ENCODE results near the gene GRAMD2A.

The GRAMD2A gene

DNA sequence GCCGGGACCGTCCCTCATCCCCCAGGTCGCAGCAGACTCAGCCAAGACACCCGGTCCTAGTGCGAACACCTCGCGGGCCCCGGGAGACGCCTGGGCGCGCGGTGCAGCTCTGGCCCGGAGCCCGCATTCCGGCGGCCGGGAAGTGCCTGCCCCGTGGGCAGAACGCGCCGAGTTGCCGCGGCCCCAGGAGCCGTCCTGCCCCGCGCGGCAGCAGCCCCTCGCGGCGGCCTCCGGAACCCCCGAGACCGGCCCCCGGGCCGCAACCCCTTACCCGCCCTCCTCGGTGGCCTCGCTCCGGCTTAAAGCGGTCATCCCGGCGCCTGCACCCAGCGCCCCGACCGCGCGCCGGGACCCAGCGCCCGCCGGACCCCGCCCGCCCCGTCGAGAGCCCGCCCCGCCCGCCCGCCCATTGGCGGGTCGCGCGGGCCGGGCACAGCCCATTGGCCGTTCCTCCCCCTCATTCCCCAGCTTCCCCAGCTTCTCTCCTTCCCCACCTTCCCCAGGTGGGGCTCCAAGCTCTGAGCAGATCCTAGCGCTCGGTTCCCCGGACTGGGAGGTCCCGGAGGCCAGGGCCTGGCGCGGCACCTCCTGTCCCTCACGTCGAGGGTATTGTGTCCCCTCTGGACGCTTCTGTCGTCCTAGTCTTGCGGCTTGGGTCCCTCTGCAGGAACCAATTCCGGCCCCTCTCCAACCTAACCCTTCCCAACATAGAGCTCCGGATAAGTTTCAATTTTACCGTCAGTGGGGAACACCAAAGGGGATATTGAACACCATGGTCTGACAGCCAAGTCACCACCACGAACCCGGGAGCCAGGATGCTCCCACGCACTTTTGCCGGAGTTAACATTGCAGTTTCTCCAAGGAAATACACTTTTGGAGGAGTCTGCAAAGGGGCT, at the start of gene GRAMD2A:
GRAMD2A (minus strand) TSS at position 328 of the 896 bp plus-strand sequence.
- DNase-seq, result no peak

- no peak for DNase-seq
These were observed 45.3 kb upstream of the GRAMD2A start for GRCh38 chr15:72242775-72243370.

DNA sequence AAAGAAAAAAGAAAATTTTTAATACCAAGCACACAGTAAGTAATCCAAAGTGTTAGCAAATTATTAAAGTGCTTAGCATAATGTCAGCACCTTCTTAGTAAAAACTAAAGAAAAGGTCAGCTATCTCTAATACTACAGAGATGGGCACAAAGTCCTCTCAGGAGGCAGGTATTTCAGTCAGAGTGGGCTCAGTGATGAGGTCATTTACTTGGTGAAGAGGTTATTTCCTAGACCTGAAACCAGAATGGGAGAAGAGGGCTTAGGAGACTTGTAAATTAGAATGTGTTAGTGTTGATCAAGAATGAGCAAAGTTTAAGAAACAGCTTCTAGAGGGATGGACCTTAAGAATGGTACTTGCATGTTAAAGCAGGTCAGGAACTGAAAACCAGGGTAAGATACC, 42.1 kb upstream of the GRAMD2A start:
- DNase-seq, result no peak

DNA sequence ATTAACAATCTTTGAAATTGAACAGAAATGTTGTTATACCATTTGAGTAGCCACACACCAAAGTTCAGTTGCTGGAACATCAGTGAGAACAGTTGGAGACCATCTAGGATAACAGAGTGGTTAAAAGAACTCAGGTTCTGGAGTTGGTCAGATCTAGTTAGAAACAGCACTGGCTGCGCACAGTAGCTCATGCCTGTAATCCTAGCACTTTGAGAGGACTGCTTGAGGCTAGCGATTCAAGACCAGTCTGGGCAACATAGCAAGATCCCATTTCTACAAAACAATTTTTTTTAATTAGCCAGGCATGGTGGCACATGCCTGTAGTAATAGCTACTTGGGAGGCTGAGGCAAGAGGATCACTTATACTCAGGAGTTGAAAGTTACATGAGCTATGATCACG, 41.0 kb upstream of the GRAMD2A start:
- DNase-seq, result no peak

DNA sequence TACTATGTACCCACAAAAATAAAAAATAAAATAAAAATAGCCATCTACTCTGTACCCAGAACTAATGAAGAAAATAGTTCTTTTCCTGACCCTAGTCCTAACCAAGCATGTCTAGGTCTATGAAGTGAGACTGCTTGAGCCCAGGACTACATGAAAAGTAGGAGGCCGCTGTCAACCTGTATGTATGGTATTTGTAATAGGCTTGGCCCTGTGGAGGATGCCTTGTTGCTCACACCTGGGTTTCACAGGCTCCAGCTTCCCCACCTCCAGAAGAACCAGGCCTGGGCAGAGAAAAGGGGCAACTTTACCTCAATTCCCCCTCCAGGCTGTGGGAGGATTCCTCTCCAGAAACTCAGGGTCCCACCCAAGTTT, 40.3 kb upstream of the GRAMD2A start:
- DNase-seq, result no peak

DNA sequence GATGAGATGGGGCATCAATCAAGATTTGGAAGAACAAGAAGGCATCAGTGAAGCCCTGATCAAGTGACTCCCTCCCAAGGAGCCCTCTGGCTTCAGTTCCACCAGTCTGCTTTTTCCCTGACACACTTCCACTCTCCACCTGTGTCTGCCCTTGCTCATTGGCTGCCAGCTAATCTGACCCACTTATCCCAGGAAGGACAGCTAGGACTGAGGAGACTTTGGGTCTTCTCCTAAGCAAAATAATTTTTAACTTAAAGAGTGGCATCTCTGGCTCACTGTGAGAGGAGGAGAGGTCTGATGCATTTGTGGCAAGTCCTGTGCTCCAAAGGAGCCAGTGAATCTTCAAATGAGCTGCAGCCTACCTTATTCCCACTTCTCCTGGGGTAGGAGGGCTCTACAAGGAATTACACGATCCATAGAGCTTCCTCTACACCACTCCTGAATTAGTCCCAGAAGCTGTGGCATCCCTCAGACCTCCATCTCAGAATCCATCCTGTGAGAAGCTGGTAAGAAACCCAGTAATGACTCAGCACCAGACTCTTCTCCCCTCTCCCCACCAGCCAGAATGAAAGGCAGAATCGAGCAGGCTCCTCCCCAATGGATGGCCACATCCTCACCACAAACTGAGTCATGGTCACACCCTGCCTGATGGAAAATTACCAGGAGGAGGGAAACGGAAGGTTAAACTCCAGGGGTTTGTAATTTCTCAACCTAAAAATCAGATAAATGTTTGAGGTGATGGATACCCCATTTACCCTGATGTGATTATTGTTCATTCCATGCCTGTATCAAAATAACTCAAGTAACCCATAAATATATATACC, 39.7 kb upstream of the GRAMD2A start:
- peak; percentile 87 to 98 for DNase-seq

DNA sequence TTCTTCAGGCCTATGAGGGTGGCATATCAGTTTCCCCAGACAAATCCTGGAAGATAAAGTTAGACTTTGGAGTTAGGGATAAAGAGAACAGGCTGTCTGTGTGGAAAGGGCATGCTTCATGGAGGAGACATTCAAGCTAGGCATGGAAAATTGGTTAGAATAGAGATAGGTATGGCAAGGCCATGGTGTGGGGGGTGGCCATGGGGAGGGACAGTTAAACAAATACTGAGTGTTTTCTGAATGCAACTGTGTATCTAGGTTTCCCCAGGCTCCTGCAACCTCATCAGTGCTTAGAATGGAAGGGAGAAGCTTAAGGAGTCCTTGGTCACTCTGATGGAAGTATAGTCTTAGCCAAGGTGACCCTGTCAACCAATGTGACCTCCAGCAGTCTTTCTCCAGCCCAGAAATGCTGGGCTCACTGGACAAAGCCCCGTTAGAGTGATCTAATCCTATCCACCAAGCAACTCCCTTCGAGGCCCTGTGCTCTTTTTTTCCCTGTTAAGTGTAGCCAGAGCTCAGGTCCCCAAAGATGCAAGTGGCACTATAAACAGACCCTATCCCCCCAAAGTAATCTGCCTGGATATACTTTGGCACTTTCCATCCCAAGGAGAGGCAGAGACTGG, 38.9 kb upstream of the GRAMD2A start:
- DNase-seq, result no peak

GRCh38 chr15:72235298-72235697, 37.7 kb upstream of the GRAMD2A start:
- DNase-seq, result no peak

- DNase-seq, result no peak
These were observed 36.2 kb upstream of the GRAMD2A start for GRCh38 chr15:72233769-72234168.

DNA sequence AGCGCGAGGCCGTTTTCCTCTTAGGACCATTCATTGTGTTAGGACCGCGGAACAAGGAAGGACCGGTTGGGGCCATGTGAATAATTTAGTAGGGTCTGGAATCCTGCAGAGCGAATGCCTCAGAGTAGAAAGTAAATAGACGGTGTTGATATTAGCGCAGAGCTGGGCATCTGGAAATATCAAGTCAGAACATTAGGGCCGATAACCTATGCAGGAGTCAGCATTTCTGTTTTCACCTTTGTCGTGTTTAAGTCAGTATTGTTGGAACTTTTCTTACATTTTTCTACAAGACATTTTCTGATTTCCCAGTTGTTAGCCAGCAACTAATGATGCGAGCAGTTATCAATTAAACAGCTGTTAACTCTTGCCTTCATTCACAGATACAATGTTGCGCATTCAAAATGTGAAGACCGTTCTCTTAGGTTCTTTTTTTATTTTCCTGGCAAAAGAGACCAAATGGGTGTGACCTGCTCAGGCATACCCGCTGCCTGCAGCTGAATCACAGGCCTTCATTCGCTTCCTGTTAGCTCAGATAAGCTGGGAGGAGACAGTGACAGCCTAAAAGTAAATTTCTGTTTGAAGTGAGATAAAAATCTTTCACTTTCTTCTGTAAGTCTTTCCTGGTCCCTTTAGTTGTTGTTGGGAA, 34.4 kb upstream of the GRAMD2A start:
- peak; percentile 56 to 79 for DNase-seq

DNA sequence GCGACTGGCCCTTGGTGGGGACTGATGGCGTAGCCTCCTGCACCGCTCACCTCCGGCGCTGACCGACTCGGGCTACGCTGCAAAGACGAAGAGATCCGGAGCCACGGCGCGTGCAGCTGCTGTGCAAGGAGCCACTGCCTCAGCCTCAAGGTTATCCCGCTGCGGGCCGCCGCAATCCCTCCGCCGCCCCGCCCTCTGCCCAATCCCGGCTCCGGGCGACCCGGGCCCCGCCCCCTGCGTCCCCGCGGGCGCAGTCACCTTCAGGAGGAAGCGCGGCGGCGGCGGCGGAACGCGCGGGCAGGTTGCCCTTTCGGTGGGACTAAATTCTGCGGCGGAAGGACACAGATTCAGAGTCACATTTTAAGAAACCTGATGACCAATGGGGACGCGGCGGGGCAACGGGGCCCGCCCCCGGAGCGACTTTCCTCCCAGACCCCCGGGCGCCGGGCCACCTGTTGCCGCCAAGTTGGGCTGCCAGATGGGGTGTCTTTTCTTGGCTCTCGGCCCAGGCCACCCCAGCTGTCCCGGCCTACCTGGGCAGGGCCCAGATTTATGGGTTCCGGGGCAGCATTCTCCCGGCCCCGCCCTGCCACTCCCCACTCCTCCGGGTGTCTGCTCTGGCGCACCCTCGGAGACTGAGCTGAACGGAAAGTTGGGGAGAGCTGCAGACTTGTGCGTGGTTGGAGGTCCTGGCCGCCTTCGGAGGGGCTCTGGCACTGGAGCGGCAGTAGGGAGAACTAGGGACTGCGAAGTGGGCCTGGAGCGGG, 33.7 kb upstream of the GRAMD2A start, which contains the start of gene PKM:
PKM (minus strand) TSS at position 125 of the 767 bp plus-strand sequence. CDS start 12,093 bp downstream, outside the sequence.
- DNase-seq, result peak; percentile 95 to 98

DNA sequence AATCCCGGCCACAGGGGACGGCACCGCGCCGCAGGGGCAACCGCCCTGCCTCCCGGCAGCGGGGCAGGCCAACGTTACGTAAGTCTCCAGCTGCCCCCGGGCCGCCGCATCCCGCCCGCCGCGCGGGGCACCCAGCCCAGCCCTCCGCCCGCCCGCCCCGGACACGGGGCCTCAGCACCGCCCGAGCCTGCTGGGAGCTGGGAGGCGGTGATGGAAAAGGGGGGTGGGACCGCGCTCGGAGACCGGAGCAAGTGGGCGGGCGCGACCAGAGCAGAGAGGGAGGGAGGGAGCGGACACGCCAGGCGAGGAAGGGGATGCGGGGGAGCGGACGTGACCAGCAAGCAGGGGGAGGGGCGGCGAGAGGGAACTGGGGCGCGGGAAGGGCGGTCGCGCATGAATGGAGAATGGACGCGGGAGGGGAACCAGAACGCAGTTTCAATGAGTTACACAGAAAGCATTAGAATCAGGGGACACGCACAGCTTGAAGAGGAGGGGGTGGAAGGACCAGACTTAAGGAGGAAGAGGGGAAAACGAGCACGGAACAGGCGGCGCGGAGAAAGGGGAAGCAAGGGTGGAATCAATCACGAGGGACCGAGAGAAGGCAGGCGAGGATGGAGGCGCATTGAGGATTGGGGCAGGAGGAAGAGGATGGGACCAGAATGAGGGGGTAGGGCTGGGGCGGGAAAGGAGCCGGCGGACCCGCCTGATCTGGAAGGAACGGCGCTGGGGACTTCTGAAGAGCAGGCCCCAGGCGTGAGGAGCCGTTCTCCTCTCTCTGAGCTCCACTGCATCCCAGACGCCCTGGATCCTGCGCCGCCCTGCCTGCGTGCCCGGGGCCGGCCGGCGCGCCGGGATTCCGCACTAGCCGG, 32.8 kb upstream of the GRAMD2A start:
- peak; percentile 69 to 86 for DNase-seq

- no peak for DNase-seq
These were observed 32.3 kb upstream of the GRAMD2A start for GRCh38 chr15:72229947-72230196.

DNA sequence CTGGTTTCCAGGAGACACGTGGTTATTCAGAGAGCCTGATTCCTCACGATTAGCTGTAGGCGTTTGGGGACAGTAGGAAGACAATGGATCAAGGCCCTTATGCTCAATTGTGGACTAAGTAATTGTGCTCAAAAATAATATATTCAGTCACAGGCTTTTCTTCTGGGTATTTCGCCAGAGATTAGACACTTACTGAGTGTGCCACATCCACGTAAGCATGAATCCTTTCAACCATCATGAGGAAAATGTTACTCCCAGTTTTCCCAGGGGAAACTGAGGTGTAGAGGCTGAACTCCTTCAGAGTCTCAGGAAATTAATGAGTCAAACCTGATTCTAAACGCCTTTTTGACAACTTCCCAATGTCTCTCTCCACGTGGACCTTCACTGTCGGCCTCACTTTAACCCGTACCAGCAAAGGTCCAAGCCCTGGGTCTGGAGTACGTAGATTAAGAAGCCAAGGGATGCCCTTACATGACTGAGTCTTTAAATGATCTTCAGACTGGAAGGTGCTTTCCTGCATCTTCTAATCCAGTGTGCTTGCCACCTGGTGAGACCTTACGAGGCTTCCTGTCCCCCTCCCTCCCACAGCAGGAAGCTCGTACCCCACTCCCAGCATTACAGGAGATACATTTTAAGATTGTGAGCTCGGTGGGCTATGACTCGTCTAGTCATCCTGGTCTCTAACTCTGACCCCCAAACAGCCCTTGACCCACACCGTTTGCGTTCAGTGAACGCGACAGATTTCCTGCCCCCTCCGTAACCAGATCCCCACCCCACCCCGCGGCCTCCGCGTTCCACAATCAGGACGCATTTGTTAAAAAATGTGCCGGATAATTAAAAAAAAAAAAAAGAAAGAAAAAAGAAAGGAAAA, 31.7 kb upstream of the GRAMD2A start:
- no peak for DNase-seq

- DNase-seq, result no peak
These were observed 30.1 kb upstream of the GRAMD2A start for GRCh38 chr15:72227720-72228119.

GRCh38 chr15:72227192-72227586, 29.6 kb upstream of the GRAMD2A start:
- peak; percentile 47 to 83 for DNase-seq

DNA sequence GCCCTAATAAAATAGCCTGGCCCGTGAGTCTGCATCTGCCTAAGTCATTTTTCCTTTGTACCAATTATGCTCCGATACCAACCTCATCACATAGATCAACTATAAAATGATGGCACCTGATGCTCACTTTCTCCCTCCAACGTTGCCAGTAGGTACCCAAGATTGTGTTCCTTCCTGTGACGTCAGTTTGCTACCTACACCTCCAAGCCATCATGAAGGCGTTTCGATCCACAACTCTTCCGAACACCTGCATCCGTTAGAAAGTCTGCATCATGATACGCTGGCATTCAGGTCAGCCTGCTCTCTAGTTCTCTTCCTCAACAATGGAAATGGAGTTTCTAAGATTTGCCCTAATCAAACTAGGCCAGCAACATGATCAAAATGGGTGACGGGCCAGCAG, 25.7 kb upstream of the GRAMD2A start:
- DNase-seq, result no peak

DNA sequence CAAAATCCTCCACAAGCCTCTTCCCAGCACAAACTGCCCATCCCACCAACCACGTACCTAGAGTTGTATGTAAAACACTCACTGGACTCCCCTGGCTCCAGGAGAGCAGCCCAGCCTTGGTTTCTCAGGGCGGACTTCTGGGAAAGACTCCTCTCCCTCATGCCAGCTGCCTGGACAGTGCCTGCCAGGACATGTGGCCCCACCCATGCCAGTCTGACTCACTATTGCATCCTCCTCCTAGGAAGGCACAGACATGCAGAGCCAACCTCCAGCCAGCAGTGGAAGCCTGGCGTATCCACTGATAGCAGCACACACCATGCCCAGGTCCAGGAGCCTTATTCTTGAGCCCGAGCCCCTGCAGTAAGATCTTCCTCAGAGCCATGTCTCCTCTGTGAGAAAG, 24.8 kb upstream of the GRAMD2A start:
- peak; percentile 77 to 89 for DNase-seq

- DNase-seq, result no peak
These were observed 23.1 kb upstream of the GRAMD2A start for GRCh38 chr15:72220687-72221086.

DNA sequence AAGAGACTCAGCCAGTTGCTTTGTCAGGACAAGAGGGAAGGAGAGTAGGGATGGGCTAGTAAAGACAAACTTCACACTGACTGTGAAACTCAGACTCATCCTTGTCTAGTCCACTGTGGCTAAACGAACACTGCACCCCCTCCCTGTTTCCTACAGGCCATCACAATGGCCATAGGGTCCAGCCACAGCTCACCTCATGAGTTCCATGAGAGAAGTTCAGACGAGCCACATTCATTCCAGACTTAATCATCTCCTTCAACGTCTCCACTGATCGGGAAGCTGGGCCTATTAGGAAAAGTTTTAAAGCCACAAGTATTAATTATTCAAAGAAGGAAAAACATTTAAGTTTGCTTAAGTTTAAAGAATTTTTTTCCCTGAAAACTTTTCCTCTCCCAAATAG, 19.6 kb upstream of the GRAMD2A start:
- no peak for DNase-seq
